Hair follicle dermal papilla cell (primary cell): ENCODE data around the gene MEGF10. TPM values are rescaled to one million over a fixed set of nuclear protein-coding genes. Genes with fewer than 3 reads are reported as not detected.

ENCODE experiments used
- small RNA-seq: library from RNA; depleted of rRNA; stranded (forward); fragments of <200 nt; gene quantifications from one replicate; pipeline ENCODE3, GENCODE V24; 2012
- total RNA-seq: library from RNA; depleted of rRNA; stranded (reverse); fragments of >200 nt; gene quantifications from 2 replicates; pipeline ENCODE4 v1.2.3, GENCODE V29; 2012

Gene MEGF10
- total RNA-seq = 6.8 and 14.4 TPM in 2 replicates

DNA sequence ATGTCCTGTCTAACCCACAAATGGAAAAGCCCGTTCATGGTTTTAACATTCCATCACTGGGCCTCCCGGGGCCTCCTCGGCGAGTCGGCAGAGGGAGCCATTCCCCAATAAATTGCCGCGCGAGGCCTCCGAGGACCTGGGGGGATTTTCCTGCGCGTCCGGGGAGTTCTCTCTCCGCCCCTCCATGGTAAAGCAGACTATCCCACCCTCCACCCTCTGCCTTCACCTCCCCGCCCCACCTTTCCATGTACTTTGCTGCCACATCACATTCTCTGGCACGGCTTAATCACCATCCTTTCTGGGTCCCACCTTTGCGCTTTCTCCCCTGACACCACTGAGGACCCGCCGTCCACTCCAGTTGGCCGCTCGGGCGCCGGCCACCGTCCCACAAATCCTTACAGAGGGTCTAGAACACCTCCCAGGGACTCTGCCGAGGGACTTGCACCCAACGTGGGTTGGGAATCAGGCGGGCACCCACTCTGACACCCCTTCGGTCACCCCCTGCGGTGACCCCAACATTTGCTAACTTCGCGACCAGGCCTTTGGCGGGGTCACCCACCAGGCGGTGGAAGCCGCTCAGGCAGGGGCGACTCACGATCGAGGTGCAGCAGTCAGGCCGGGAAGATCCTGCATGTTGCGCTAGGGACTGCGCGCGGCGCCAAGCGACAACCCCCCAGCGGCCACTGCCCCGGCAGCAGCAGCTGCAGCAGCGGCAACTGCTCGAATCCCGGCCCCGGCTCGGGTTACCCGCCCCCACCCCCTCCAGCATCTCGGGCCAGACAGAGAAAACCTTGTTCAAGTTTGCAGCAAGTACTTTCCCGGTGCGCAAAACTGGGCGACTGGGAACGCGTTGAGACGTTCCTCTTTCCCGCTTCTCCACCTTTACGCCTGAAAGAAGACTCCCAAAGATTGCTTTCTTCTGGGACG lies at the start of gene MEGF10:
TSS of gene MEGF10 (plus strand) at position 778 of the 927 bp plus-strand sequence. CDS start 40,513 bp downstream, outside the sequence.

Small RNA genes lying within 50 kb of the gene (small RNA-seq; reads per million reads assigned to genes)
- gene AC010424.1 = not detected

Other genes with a start within 250 kb of the MEGF10 start
- 2.3 and 3.2 TPM in 2 replicates for gene C5orf63, start 217.3 kb upstream of the MEGF10 start, total RNA-seq
- 78.1 and 101 TPM in 2 replicates for gene PRRC1, start 226.8 kb downstream of the MEGF10 start, total RNA-seq